ENCODE data around the gene ARHGEF39.

GRCh38 chr9:35711501-35712428 lies 46.8 kb upstream of the ARHGEF39 start:
- TF ChIP-seq, protein P1, sequence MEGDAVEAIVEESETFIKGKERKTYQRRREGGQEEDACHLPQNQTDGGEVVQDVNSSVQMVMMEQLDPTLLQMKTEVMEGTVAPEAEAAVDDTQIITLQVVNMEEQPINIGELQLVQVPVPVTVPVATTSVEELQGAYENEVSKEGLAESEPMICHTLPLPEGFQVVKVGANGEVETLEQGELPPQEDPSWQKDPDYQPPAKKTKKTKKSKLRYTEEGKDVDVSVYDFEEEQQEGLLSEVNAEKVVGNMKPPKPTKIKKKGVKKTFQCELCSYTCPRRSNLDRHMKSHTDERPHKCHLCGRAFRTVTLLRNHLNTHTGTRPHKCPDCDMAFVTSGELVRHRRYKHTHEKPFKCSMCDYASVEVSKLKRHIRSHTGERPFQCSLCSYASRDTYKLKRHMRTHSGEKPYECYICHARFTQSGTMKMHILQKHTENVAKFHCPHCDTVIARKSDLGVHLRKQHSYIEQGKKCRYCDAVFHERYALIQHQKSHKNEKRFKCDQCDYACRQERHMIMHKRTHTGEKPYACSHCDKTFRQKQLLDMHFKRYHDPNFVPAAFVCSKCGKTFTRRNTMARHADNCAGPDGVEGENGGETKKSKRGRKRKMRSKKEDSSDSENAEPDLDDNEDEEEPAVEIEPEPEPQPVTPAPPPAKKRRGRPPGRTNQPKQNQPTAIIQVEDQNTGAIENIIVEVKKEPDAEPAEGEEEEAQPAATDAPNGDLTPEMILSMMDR (IDR thresholded peaks at IDR 0.05) = no peak
- TF ChIP-seq POLR2A (IDR thresholded peaks at IDR 0.05) = no peak

Measured in thyroid gland (tissue), 4 donors.